ENCODE results near the gene NEUROD2. TPM values are rescaled to one million over a fixed set of nuclear protein-coding genes. Genes with fewer than 3 reads are reported as not detected.

Gene NEUROD2
- total and polyA plus RNA-seq, 10 donors, result under 0.01 to 0.03 TPM; not detected in 8

GRCh38 chr17:39563476-39563875 is 44.2 kb downstream of the NEUROD2 start:
- 38 to 54% (median 44%) methylated on average over 17 of the region's 17 CpGs for WGBS, 5 donors
- Histone ChIP-seq H3K27me3 (replicated peaks in 1 of 7) (no peaks in the 10 kb centered on the region), H3K36me3 (peaks cover 0 to 98% (median 47%) of the 10 kb centered on the region in 6 donors), H3K27ac (no peak overlapping the region), H3K4me1 (no peaks in the 10 kb centered on the region), H3K4me3 (no peak overlapping the region), H3K9me3 (no peaks in the 10 kb centered on the region)
- peak in 1 of 3 donors; percentile 9 for TF ChIP-seq POLR2AphosphoS5 (IDR thresholded peaks at IDR 0.05)
- TF ChIP-seq POLR2A (IDR thresholded peaks at IDR 0.05), result no peak
- no peak for TF ChIP-seq CTCF (IDR thresholded peaks at IDR 0.05 in 8 of 11, conservative IDR thresholded peaks at IDR 0.05 in 3 of 11)
- intact Hi-C loops (cut with DNase I; ENCODE audit: low total_unique reads), result no loop called here
- no peak for DNase-seq

GRCh38 chr17:39562976-39563375 is 44.7 kb downstream of the NEUROD2 start:
- DNase-seq, result no peak
- WGBS, 5 donors, result 84 to 91% (median 87%) methylated on average over 7 of the region's 7 CpGs
- TF ChIP-seq POLR2A (IDR thresholded peaks at IDR 0.05) (no peak), CTCF (IDR thresholded peaks at IDR 0.05 in 8 of 11, conservative IDR thresholded peaks at IDR 0.05 in 3 of 11) (no peak), POLR2AphosphoS5 (IDR thresholded peaks at IDR 0.05) (no peak)
- intact Hi-C loops (cut with DNase I; ENCODE audit: low total_unique reads), result no loop called here
- no peaks in the 10 kb centered on the region for H3K4me1 ChIP-seq
- H3K4me3 ChIP-seq, result no peak overlapping the region
- no peak overlapping the region for H3K27ac ChIP-seq
- H3K27me3 ChIP-seq (replicated peaks in 1 of 7), result no peaks in the 10 kb centered on the region
- H3K9me3 ChIP-seq, result no peaks in the 10 kb centered on the region
- H3K36me3 ChIP-seq, result peaks cover 0 to 98% (median 45%) of the 10 kb centered on the region in 6 donors

DNA sequence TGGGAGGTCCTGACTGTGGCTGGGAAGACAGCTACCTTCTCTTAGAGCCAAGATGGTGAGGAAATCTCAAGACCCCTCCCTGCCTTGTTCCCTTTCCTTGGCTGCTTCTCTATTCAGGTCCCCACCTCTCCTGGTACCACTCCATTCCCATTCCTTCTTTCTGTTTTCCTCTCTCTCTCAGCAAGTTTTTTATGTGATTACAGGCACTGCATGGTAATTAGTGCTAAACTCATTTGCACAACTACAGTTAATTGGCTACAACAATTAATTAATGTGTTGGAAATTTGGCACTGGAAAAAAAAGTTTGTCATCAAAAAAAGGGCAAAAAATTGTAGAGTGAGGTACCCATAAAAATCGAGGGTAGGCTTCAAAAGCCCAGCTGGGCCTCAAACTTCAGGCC is 45.3 kb downstream of the NEUROD2 start:
- no peak overlapping the region for H3K4me3 ChIP-seq
- H3K9me3 ChIP-seq, result no peaks in the 10 kb centered on the region
- intact Hi-C loops (cut with DNase I; ENCODE audit: low total_unique reads), result no loop called here
- no peaks in the 10 kb centered on the region for H3K4me1 ChIP-seq
- WGBS, 5 donors, result 79 to 94% (median 89%) methylated on average over 1 of the region's 1 CpG
- TF ChIP-seq POLR2A (IDR thresholded peaks at IDR 0.05) (no peak), POLR2AphosphoS5 (IDR thresholded peaks at IDR 0.05) (no peak), CTCF (IDR thresholded peaks at IDR 0.05 in 8 of 11, conservative IDR thresholded peaks at IDR 0.05 in 3 of 11) (no peak)
- no peaks in the 10 kb centered on the region for H3K27me3 ChIP-seq (replicated peaks in 1 of 7)
- H3K36me3 ChIP-seq, result peaks cover 0 to 98% (median 43%) of the 10 kb centered on the region in 6 donors
- DNase-seq, result no peak
- H3K27ac ChIP-seq, result no peak overlapping the region

- intact Hi-C loops (cut with DNase I; ENCODE audit: low total_unique reads), result no loop called here
- H3K4me1 ChIP-seq, result peaks cover 0 to 4% (median 0%) of the 10 kb centered on the region in 6 donors
- 58 to 94% (median 81%) methylated on average over 1 of the region's 1 CpG for WGBS, 5 donors
- no peaks in the 10 kb centered on the region for H3K27me3 ChIP-seq (replicated peaks in 1 of 7)
- DNase-seq, result no peak
- no peak overlapping the region for H3K27ac ChIP-seq
- H3K4me3 ChIP-seq, result no peak overlapping the region
- TF ChIP-seq POLR2A (IDR thresholded peaks at IDR 0.05), result no peak
- no peak for TF ChIP-seq CTCF (IDR thresholded peaks at IDR 0.05 in 8 of 11, conservative IDR thresholded peaks at IDR 0.05 in 3 of 11)
- H3K9me3 ChIP-seq, result no peaks in the 10 kb centered on the region
- peaks cover 0 to 100% (median 54%) of the 10 kb centered on the region in 6 donors for H3K36me3 ChIP-seq
Measured at GRCh38 chr17:39556423-39556822, 51.3 kb downstream of the NEUROD2 start.

Data from spleen (tissue), 11 donors.